HCT116 (cell line): Measurements from ENCODE around the gene ERC1. TPM values are rescaled to one million over a fixed set of nuclear protein-coding genes. Genes with fewer than 3 reads are reported as not detected.

Source experiments
- ATAC-seq: fragments of 200-7000 bp; cut with Tn5 transposase; 2 replicates; pipeline ENCODE4 v1.9.1; 2020; ENCODE audit warnings: mild to moderate bottlenecking, moderate library complexity
- BruUV-seq: library from RNA; stranded (reverse); fragments of 400-500 nt; replicated peaks from 2 replicates; lab custom pipeline; 2021; lab: Mats Ljungman, UMichigan
- CTCF ChIA-PET: fragments of 300-600 bp; sonication (Branson Sonifier 250); formaldehyde crosslinking; loops from one replicate; lab custom pipeline; 2021; ENCODE audit warnings: antibody characterized with exemption; lab: Charles Lee
- POLR2A ChIA-PET: fragments of 300-600, 350-600 bp; sonication (Branson Sonifier 250); formaldehyde crosslinking; loops from one replicate; lab custom pipeline; 2021; ENCODE audit warnings: antibody characterized with exemption; lab: Charles Lee
- RAD21 ChIA-PET, 2 experiments: fragments of 300-600 bp; sonication (Branson Sonifier 250); formaldehyde crosslinking; loops; one replicate each; lab custom pipeline; 2023; ENCODE audit warnings: low total read pairs in 2 of 2; ENCODE audit not compliant: uncharacterized antibody in 2 of 2, unreplicated experiment in 2 of 2, low non-redundant PET in 1 of 2; lab: Charles Lee
- DNase-seq: peaks from one replicate; pipeline ENCODE4 v3.0.0-alpha.2; 2010; ENCODE audit warnings: low read depth, low spot score
- H2AFZ ChIP-seq: fragments of 200-600 bp; shearing (Covaris generic), sonication (generic); 2 replicates; pipeline ENCODE4 v1.6.1; 2017; ENCODE audit warnings: low read depth, mixed run types, mixed read lengths, antibody characterized with exemption, low read length; ENCODE audit not compliant: poor library complexity, severe bottlenecking
- H3K27ac ChIP-seq: 2 replicates; pipeline ENCODE4 v1.5.1; 2012; ENCODE audit warnings: low read depth, low read length
- H3K27me3 ChIP-seq: fragments of 200-600 bp; sonication (generic); 2 replicates; pipeline ENCODE4 v1.6.1; 2016; ENCODE audit warnings: mixed run types, low read length, mixed read lengths; ENCODE audit not compliant: insufficient read depth
- H3K36me3 ChIP-seq, 2 experiments: fragments of 200-500 bp in 1 of 2; fragments of 200-600 bp in 1 of 2; sonication (Bioruptor generic) in 1 of 2; sonication (generic) in 1 of 2; 2 replicates each; pipeline versions ENCODE4 v1.5.1 to v1.6.1; 2014 to 2016; ENCODE audit warnings: low read length in 2 of 2, inconsistent platforms in 1 of 2, mixed read lengths in 1 of 2, mixed run types in 1 of 2; ENCODE audit not compliant: insufficient read depth in 2 of 2, control insufficient read depth in 1 of 2
- H3K4me1 ChIP-seq, 2 experiments: fragments of 200-600 bp in 1 of 2; sonication (generic) in 1 of 2; 2 replicates each; pipeline versions ENCODE4 v1.5.1 to v1.6.1; 2012 to 2017; ENCODE audit warnings: low read length in 2 of 2, inconsistent platforms in 1 of 2, mild to moderate bottlenecking in 1 of 2, mixed read lengths in 1 of 2, mixed run types in 1 of 2, moderate library complexity in 1 of 2; ENCODE audit not compliant: insufficient read depth in 2 of 2, control insufficient read depth in 1 of 2
- H3K4me2 ChIP-seq: fragments of 200-600 bp; sonication (generic); 2 replicates; pipeline ENCODE4 v1.6.1; 2017; ENCODE audit warnings: mixed run types, low read length, mixed read lengths
- H3K4me3 ChIP-seq, 2 experiments: fragments of 200-600 bp in 1 of 2; sonication (generic) in 1 of 2; replicated peaks in 1 of 2; 2 replicates each; pipeline ENCODE4 v1.5.1; 2011 to 2016; ENCODE audit warnings: low read length in 2 of 2, control low read depth in 1 of 2, low read depth in 1 of 2, mild to moderate bottlenecking in 1 of 2, mixed read lengths in 1 of 2, mixed run types in 1 of 2
- H3K79me2 ChIP-seq: fragments of 200-600 bp; sonication (generic); 2 replicates; pipeline ENCODE4 v1.6.1; 2017; ENCODE audit warnings: mild to moderate bottlenecking, mixed run types, low read length, moderate library complexity, mixed read lengths; ENCODE audit not compliant: insufficient read depth
- H3K9ac ChIP-seq: fragments of 200-600 bp; sonication (generic); 2 replicates; pipeline ENCODE4 v1.6.1; 2016; ENCODE audit warnings: low read length, mixed read lengths
- H3K9me2 ChIP-seq: fragments of 200-600 bp; sonication (generic), shearing (Covaris generic); 2 replicates; pipeline ENCODE4 v1.6.1; 2017; ENCODE audit warnings: mixed run types, mild to moderate bottlenecking, moderate library complexity; ENCODE audit not compliant: insufficient read depth
- H3K9me3 ChIP-seq, 2 experiments: fragments of 200-500 bp in 1 of 2; fragments of 200-600 bp in 1 of 2; sonication (Bioruptor generic) in 1 of 2; sonication (generic) in 1 of 2; 2 replicates each; pipeline ENCODE4 v1.6.1; 2014 to 2017; ENCODE audit warnings: low read length in 2 of 2, mixed read lengths in 2 of 2, inconsistent platforms in 1 of 2, low read depth in 1 of 2, mild to moderate bottlenecking in 1 of 2, mixed run types in 1 of 2, moderate library complexity in 1 of 2; ENCODE audit not compliant: control insufficient read depth in 1 of 2, insufficient read depth in 1 of 2
- H4K20me1 ChIP-seq: fragments of 200-600 bp; sonication (generic), shearing (Covaris generic); 2 replicates; pipeline ENCODE4 v1.6.1; 2017; ENCODE audit warnings: mixed run types, mild to moderate bottlenecking, moderate library complexity; ENCODE audit not compliant: insufficient read depth
- CBX3 ChIP-seq: IDR thresholded peaks from 2 replicates; pipeline ENCODE4 v1.6.1; 2012; ENCODE audit warnings: low read depth
- EGR1 ChIP-seq: IDR thresholded peaks from 2 replicates; pipeline ENCODE4 v1.6.1; 2012; ENCODE audit warnings: low read depth
- EZH2 ChIP-seq: fragments of 200-600 bp; sonication (generic); IDR thresholded peaks from 2 replicates; pipeline ENCODE4 v1.6.1; 2017; ENCODE audit warnings: antibody characterized with exemption, mixed run types
- EZH2phosphoT487 ChIP-seq: fragments of 200-600 bp; IDR thresholded peaks from 2 replicates; pipeline ENCODE4 v1.6.1; 2018; ENCODE audit warnings: antibody characterized with exemption, borderline replicate concordance
- FOSL1 ChIP-seq: IDR thresholded peaks from 2 replicates; pipeline ENCODE4 v1.6.1; 2012; ENCODE audit warnings: low read depth
- POLR2A ChIP-seq: IDR thresholded peaks from 2 replicates; pipeline ENCODE4 v1.7.0; 2011; ENCODE audit warnings: borderline replicate concordance; ENCODE audit not compliant: insufficient read depth, insufficient read length; ENCODE audit errors: extremely low read depth
- POLR2AphosphoS5 ChIP-seq: IDR thresholded peaks from 2 replicates; pipeline ENCODE4 v1.6.1; 2011; ENCODE audit warnings: mild to moderate bottlenecking, low read depth, low read length, moderate library complexity
- RAD21 ChIP-seq: IDR thresholded peaks from 2 replicates; pipeline ENCODE4 v1.6.1; 2012; ENCODE audit warnings: low read depth, mild to moderate bottlenecking
- SIN3A ChIP-seq: IDR thresholded peaks from 2 replicates; pipeline ENCODE4 v1.6.1; 2012; ENCODE audit warnings: low read depth
- TCF7L2 ChIP-seq: IDR thresholded peaks from 2 replicates; pipeline ENCODE4 v1.7.0; 2011; ENCODE audit warnings: borderline replicate concordance, inconsistent platforms; ENCODE audit not compliant: insufficient read depth, insufficient read length; ENCODE audit errors: extremely low read depth
- YY1 ChIP-seq: IDR thresholded peaks from 2 replicates; pipeline ENCODE4 v1.6.1; 2011; ENCODE audit warnings: low read length, low read depth, moderate library complexity, mild to moderate bottlenecking; ENCODE audit not compliant: insufficient replicate concordance; ENCODE audit errors: extremely low read depth
- ZNF274 ChIP-seq: fragments of 200-500 bp; sonication (Bioruptor generic); IDR thresholded peaks from 2 replicates; pipeline ENCODE4 v1.6.1; 2014; ENCODE audit warnings: mild to moderate bottlenecking, low read depth, low read length, inconsistent platforms
- intact Hi-C: fragments of 100-400 bp; cut with micrococcal nuclease; formaldehyde crosslinking; loops from 2 replicates; pipeline ENCODE4 v1.10.0; 2022
- total RNA-seq: library from RNA; stranded (reverse); gene quantifications from one replicate; pipeline ENCODE4 v1.2.1, GENCODE V29; 2021; ENCODE audit not compliant: unreplicated experiment
- TF ChIP-seq, protein P1 (sequence below): IDR thresholded peaks from 2 replicates; pipeline ENCODE4 v1.6.1; 2012
- TF ChIP-seq, protein P2 (sequence below): IDR thresholded peaks from 2 replicates; pipeline ENCODE4 v1.6.1; 2012; ENCODE audit warnings: low read depth

Gene ERC1
- total RNA-seq, 1 experiment from 2014 or later, result 41.9 TPM

GRCh38 chr12:1421091-1421846, 430.2 kb downstream of the ERC1 start:
- Histone ChIP-seq H4K20me1 (no peaks in the 10 kb centered on the region), H3K36me3 (no peaks in the 10 kb centered on the region), H3K9me3 (peaks cover 7 to 8% of the 10 kb centered on the region in 2 experiments; a peak in 2 of 4 replicates), H3K4me1 (no peaks in the 10 kb centered on the region), H3K4me3 (no peak overlapping the region), H3K9ac (no peak overlapping the region), H3K9me2 (no peaks in the 10 kb centered on the region), H3K4me2 (no peak overlapping the region), H2AFZ (no peak overlapping the region), H3K79me2 (no peaks in the 10 kb centered on the region), H3K27me3 (no peaks in the 10 kb centered on the region), H3K27ac (no peak overlapping the region)
- intact Hi-C loops, result no loop called here
- RAD21 ChIA-PET, result no interaction called here
- BruUV-seq, result no TSS peak
- peak; percentile 62; the same call in 1 of the 2 replicates for TF ChIP-seq CBX3
- no peak for TF ChIP-seq FOSL1
- no peak for ATAC-seq
- no peak for DNase-seq
- CTCF ChIA-PET, result no interaction called here
- POLR2A ChIA-PET, result no interaction called here

- CTCF ChIA-PET, result no interaction called here
- RAD21 ChIA-PET, result no interaction called here
- no TSS peak for BruUV-seq
- TF ChIP-seq YY1, result no peak
- no peak for TF ChIP-seq POLR2A
- TF ChIP-seq, protein P1, sequence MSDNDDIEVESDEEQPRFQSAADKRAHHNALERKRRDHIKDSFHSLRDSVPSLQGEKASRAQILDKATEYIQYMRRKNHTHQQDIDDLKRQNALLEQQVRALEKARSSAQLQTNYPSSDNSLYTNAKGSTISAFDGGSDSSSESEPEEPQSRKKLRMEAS, result no peak
- TF ChIP-seq EGR1, result no peak
- TF ChIP-seq RAD21, result no peak
- no peak for TF ChIP-seq EZH2
- TF ChIP-seq, protein P2, sequence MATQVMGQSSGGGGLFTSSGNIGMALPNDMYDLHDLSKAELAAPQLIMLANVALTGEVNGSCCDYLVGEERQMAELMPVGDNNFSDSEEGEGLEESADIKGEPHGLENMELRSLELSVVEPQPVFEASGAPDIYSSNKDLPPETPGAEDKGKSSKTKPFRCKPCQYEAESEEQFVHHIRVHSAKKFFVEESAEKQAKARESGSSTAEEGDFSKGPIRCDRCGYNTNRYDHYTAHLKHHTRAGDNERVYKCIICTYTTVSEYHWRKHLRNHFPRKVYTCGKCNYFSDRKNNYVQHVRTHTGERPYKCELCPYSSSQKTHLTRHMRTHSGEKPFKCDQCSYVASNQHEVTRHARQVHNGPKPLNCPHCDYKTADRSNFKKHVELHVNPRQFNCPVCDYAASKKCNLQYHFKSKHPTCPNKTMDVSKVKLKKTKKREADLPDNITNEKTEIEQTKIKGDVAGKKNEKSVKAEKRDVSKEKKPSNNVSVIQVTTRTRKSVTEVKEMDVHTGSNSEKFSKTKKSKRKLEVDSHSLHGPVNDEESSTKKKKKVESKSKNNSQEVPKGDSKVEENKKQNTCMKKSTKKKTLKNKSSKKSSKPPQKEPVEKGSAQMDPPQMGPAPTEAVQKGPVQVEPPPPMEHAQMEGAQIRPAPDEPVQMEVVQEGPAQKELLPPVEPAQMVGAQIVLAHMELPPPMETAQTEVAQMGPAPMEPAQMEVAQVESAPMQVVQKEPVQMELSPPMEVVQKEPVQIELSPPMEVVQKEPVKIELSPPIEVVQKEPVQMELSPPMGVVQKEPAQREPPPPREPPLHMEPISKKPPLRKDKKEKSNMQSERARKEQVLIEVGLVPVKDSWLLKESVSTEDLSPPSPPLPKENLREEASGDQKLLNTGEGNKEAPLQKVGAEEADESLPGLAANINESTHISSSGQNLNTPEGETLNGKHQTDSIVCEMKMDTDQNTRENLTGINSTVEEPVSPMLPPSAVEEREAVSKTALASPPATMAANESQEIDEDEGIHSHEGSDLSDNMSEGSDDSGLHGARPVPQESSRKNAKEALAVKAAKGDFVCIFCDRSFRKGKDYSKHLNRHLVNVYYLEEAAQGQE, result no peak
- no peak for TF ChIP-seq SIN3A
- no peak for TF ChIP-seq EZH2phosphoT487
- TF ChIP-seq TCF7L2, result no peak
- no peak for TF ChIP-seq POLR2AphosphoS5
- no peak for TF ChIP-seq ZNF274
Observed at GRCh38 chr12:1422604-1423315, 431.7 kb downstream of the ERC1 start.

More at GRCh38 chr12:1422604-1423315, 431.7 kb downstream of the ERC1 start:
- Histone ChIP-seq H3K27ac (no peak overlapping the region), H3K4me1 (no peaks in the 10 kb centered on the region), H3K9ac (no peak overlapping the region), H3K4me3 (no peak overlapping the region), H3K36me3 (no peaks in the 10 kb centered on the region), H3K9me3 (peaks cover 7 to 8% of the 10 kb centered on the region in 2 experiments; a peak in 2 of 4 replicates), H3K4me2 (no peak overlapping the region), H3K79me2 (no peaks in the 10 kb centered on the region), H3K27me3 (no peaks in the 10 kb centered on the region), H2AFZ (no peak overlapping the region), H4K20me1 (no peaks in the 10 kb centered on the region), H3K9me2 (no peaks in the 10 kb centered on the region)
- POLR2A ChIA-PET, result no interaction called here
- ATAC-seq (no peak), DNase-seq (no peak)
- intact Hi-C loops, result no loop called here
